GM18511 (cell line): ENCODE data around the gene METTL25.

Experiments used
- ATAC-seq: cut with Tn5 transposase; IDR thresholded peaks from one replicate; pipeline ENCODE4 v1.9.1; 2021; ENCODE audit warnings: mild to moderate bottlenecking, moderate library complexity; ENCODE audit not compliant: unreplicated experiment

The METTL25 gene

DNA sequence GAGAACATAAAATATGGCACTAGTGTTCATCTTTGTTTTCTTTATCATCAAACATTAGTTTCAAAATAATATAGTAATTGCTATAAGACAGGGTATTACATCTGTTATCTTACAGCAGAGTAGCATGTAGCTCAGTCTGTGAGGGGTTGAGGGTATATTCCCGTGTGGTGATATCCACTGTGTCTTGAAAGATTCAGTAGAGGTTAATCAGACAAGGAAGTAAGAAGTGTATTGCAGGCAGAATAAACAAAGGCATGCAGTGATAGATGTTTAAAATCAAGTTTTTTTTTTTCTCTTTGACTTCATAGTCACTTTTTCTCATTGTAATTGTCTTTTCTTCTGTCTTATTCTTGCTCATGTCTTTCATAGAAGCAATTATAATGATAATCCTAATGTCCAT, 48.3 kb downstream of the METTL25 start:
- no peak for ATAC-seq

GRCh38 chr12:82407481-82407880, 49.2 kb downstream of the METTL25 start:
- no peak for ATAC-seq

DNA sequence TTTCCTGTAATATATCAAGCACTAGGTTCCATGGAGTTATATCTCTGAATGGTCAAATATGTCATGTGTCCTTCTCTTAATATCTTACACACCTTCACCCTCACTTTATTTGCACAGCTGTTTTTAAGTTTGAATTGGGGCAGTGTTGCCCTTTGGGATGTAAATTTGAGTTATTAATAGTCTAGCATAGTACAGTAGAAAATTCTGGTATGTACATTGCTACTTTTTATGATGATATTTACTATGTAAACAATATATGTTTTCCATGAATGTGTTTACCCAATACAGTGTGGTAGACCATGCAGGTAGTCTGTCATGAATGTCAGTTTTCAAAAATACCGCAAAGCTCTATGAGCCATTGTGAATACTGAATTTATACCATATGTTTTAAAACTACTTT, 50.5 kb downstream of the METTL25 start:
- no peak for ATAC-seq

DNA sequence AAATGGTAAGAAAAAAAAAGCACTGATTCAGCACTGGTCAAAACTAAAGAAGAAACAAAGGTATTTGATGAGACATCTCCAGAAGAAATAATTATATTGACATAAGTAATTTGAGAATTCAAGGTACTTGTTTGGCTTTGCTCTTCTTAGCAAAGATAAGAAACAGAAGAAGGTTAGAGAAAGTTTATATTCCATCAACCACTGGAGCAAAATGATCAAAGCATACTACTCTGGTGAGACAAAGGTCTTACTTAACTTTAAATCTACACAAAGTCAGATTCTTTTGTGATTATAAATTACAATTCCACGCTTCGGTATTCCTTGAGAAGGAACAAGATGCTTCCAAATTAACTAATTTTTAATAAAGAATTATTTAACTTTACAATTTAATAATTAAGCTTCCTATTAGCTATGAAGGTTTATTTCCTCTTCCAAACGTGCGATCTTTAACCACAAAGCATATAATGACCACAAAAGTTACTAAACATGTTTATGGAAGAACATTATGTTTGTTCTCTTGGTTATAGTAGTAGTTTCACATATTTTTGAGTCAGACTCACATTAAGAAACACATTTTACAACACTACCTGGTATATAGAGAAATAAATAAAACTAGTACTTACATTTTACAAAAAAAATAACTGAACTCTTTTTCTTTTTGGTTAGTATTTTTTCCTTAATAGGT, 53.4 kb downstream of the METTL25 start:
- ATAC-seq, result no peak

DNA sequence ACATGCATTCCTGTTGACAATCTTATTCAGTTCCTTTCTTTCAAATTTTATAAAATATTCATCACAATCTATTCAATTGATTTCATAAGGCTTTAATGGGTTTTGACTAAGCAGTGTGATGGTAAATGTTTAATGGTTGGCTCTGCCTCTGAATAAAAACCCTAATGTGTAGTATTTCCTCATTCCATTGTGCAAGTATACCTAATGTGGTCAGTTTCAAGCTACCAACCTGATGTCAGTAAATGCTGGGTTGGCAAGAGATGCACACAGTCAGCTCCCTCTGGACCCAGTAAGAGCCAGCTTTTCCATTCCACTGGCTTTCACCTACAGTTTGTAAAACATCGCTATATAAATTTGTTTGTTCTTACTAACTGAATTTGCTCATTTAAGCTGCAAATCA, 53.9 kb downstream of the METTL25 start:
- ATAC-seq, result no peak

GRCh38 chr12:82414044-82414443, 55.7 kb downstream of the METTL25 start:
- no peak for ATAC-seq

DNA sequence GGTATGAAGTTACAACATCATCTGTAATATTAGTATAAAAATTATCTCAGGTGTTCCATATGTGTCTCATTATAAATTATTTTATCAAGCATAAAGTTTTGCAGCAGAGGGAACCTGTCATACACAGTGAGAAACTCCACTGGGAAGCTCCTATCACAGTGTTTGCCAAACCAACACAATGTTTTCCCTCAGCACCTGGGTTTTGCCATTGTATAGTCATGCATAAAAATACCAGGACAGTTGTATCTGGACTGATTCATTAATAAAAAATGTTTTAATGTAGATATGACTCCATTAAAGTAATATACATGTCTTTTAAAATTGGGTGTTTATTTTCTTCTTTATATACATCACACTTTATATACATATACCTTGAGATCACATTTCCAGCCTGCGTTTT, 56.6 kb downstream of the METTL25 start:
- ATAC-seq, result no peak

- no peak for ATAC-seq
Observed at GRCh38 chr12:82415402-82415801, 57.1 kb downstream of the METTL25 start.

DNA sequence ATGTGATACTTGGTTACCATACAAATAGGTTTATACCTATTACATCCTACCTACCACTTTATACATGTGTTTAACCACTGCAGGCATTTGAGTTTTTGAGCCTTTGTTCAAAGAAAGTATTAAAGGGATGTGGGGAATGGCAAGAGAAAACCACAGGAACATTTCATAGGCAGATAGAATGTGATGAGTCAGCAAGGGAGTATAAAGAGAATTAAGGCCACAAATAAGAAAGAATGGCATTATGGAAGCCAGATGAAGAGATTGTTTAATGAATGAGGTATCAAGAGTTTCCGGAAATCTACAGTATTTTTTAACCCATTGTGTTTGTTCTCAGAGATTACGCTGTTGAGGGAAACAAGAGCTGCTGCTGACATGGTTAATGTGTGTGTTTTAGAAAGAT, 66.9 kb downstream of the METTL25 start:
- ATAC-seq, result no peak

DNA sequence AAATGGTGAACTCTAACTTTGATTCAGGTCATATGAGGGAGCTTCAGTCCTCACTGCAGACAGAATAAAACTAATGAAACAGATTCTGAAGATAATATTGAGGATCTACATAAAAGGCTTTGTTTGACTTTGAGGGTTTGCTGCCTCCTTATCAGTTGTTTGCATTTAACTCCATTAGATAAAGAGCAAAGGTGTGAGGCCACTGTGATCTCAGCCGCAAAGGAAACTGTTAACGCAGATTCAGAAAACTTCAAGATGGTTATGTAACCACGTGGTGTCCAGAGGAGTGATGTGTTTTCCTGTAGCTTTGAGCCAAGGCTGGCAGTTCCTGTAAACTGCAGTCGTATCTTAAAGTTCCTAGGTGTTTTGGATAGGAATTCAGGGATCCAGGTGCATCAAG, 67.8 kb downstream of the METTL25 start:
- ATAC-seq, result no peak

- no peak for ATAC-seq
Observed at GRCh38 chr12:82426586-82426985, 68.3 kb downstream of the METTL25 start.

GRCh38 chr12:82430541-82431145, 72.3 kb downstream of the METTL25 start:
- no peak for ATAC-seq

GRCh38 chr12:82434392-82434911, 76.1 kb downstream of the METTL25 start:
- ATAC-seq, result no peak

DNA sequence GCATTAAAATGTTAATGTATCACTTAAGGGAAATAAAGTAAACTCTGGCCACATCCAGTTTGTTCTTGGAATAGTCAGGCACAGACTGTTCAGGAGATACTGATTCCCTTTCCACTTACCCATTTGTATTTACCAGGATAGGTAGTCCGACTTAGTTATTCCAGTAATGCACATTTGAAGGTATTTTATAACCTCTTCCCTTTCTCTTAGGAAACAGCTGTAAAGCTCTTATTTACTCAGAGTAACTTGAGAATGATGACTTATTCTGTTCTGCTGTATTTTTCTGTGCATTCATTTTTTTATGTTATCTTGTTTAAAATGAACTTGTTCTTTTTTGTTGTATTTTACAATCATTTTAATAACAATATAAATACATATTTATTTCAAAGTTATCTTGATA, 78.0 kb downstream of the METTL25 start:
- no peak for ATAC-seq

DNA sequence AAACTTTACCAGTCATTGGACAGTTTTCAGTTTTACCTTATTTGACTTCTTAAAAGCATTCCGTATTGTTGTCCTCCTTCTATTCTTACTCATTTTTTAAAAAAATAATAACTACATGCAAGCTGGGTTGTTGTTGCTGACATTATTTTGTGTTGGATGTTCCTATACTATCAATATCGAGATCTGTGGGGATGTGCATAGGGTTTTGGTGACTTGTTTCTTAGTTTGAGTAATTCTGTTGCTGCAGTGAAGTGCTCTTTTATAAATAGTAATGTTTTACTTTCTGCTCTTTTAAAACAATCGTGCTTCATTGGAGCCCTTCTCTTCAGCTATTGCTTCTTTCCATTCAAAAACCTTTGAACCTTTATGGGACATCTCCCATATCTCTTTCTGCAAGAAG, 79.4 kb downstream of the METTL25 start:
- peak; percentile 39 for ATAC-seq

DNA sequence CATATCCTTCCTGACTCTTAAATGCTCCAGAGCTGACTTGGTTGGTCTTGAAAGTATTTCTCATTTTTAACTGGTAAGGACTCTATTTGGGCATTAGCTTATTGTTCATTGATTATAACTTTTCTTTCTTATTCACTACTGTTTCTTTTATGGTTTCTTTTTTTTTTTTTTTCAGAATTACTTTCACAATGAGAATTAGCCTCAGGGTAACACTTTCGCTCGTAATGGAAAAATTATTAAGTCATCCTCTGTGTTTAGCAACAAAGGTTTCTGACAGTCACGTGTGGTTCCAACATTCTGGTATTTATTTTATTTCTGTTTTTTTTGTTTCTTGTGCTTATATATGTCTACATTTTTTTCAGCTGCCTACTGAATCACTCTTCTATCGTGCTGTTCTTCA, 80.0 kb downstream of the METTL25 start:
- ATAC-seq, result peak; percentile 74

- ATAC-seq, result no peak
Observed at GRCh38 chr12:82440885-82441284, 82.6 kb downstream of the METTL25 start.

DNA sequence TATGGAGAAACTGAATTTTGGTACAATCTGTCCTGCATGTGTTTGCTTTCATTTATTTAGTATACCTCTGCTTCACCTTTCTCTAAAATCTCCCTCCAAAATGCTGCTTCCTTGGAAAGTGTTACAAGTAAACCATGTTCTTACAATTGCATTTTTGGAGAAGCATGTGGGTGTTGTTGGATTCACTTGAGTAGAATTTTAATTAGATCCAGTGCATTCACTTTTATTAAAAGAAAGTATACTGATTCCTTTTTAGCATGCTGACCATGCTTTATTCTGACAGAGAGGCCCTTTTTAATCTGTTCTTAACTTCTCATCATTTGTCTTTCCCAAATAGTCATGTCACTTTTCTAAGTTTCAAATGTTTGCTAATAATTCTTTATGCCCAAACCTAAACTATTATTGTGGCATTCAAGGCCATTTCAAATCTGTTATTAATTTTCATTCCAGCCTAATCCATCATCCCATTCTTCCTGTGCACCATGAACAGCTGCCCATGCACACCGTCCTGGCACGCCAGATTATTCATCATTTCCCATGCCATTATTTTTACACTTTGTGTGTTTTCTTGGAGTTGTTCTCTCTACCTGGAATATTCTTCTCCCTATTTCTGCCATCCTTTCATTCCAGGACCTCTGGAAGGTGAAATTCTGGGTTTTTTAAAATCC, 90.7 kb downstream of the METTL25 start:
- ATAC-seq, result no peak

GRCh38 chr12:82456633-82457032, 98.3 kb downstream of the METTL25 start:
- ATAC-seq, result no peak

DNA sequence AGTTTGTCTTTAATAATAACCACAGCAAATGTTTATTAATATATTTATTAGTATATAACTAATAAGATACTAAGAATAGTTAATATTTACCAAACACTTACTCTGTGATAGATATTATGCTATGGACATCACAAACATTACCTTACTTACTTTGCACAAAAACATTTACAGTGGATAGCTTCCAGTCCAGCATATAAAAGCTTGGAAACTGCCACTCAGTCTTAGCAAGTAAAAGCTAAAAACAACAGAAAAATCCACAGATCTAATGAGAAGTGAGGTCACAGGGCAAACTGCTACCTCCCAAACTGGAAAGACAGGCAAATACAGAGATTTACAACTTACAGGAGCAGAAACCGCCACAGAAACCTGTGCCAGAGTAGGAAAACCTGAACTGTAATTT, 99.8 kb downstream of the METTL25 start:
- no peak for ATAC-seq

DNA sequence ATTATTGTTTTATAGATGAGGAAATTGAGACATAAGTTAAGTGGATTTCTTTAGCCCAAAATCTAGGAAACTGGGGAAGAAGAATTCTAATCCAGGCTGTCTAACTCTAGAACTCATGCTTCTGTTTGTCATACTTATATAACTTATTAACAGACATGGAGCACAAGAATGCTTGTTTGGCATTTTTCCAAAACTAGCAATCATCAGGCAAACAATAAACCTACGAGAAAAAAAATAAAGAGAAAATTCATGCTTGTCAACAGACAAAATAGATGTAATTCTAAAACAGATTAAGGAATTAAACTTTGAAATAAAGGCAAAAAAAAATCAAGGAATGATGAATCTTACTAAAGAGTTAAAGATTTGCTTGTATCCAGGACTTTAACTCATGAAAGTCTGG, 103.1 kb downstream of the METTL25 start:
- no peak for ATAC-seq

- ATAC-seq, result no peak
Observed at GRCh38 chr12:82461836-82462235, 103.5 kb downstream of the METTL25 start.
